Lower lobe of right lung (tissue), 2 donors: ENCODE measurements around the gene INPP5A. TPM values are rescaled to one million over a fixed set of nuclear protein-coding genes. Genes with fewer than 3 reads are reported as not detected.

ENCODE experiments used
- ATAC-seq, 2 donors: fragments of 200-7000 bp; cut with Tn5 transposase; one replicate each; pipeline ENCODE4 v1.9.1; 2020 to 2022; ENCODE audit warnings: mild to moderate bottlenecking in 2 of 2, moderate library complexity in 2 of 2
- DNase-seq: peaks from one replicate; pipeline ENCODE4 v3.0.0-alpha.2; 2020
- H3K27ac ChIP-seq: fragments of 200-600 bp; one replicate; pipeline ENCODE4 v1.8.0; 2022
- H3K27me3 ChIP-seq: fragments of 200-600 bp; one replicate; pipeline ENCODE4 v1.8.0; 2022; ENCODE audit warnings: low read depth
- H3K36me3 ChIP-seq: fragments of 200-600 bp; one replicate; pipeline ENCODE4 v1.8.0; 2022; ENCODE audit warnings: mild to moderate bottlenecking
- H3K4me1 ChIP-seq: fragments of 200-600 bp; one replicate; pipeline ENCODE4 v1.8.0; 2022
- H3K4me3 ChIP-seq: fragments of 200-600 bp; one replicate; pipeline ENCODE4 v1.8.0; 2022; ENCODE audit warnings: mild to moderate bottlenecking
- H3K9me3 ChIP-seq: fragments of 200-600 bp; one replicate; pipeline ENCODE4 v1.8.0; 2022
- intact Hi-C: fragments of 100-400 bp; cut with DNase I; formaldehyde crosslinking; loops from one replicate; pipeline ENCODE4 v1.11.0; 2022
- total RNA-seq: library from RNA; stranded (reverse); fragmentation: NEBNext Ultra II Directional; extraction: Animal tissue kit (Norgen Biotek cat#: 25700); gene quantifications from one replicate; pipeline ENCODE4 v1.2.1, GENCODE V29; 2021
- TF ChIP-seq, protein P1 (sequence below): fragments of 200-600 bp; IDR thresholded peaks from one replicate; pipeline ENCODE4 v1.8.0; 2022; ENCODE audit warnings: antibody characterized with exemption, mild to moderate bottlenecking
- donor health status: DM: no; HTN: yes; CAD: no; lungs with severe emphysema.

The INPP5A gene
- total RNA-seq, 1 donor from 2014 or later, result 34.1 TPM

DNA sequence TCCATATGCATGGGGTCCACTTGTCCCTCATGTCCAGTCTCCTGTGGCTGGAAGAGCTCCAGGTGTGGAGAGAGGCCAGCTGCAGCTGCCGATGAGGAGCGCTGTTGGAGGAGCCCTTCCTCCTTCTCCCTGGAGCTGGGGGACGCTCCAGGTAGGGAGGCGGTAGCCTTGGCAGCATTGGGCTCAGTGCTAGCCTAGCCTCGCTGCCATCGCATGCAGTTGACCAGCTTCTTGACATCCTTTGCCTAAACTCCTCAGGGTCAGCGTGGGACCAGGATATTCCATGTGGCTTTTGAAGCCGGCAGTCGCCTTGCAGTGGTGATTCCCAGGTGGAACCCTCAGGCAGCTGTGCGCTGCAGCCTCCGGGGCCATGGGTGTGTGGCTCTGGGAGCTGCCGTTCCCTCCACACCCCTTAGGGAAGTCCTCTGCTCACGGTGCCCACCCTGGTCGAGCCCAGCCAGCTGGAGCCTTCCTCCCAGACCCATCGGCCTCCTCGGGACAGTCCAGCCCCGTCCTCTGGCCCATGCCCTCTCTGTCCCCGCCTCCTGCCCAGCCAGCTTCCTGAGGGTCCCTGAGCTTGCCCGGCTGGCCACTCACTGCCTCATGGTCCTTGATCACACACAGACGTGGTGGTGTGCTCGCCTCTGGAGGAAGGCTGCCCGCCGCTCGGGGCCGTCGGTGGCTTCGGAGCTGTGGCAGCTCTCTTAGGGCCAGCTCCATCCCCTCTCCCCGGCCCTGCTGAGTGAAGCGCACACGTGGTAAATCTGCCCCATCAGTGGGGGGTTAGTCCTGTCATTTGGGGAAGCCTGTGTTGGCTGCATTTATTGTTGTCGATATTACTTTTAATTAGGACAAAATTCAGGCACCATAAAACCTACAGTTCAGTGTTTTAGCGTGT is 21.2 kb downstream of the INPP5A start:
- Histone ChIP-seq H3K36me3 (no peaks in the 10 kb centered on the region), H3K4me3 (no peak overlapping the region), H3K4me1 (peaks cover 30% of the 10 kb centered on the region), H3K27me3 (no peaks in the 10 kb centered on the region), H3K27ac (no peak overlapping the region), H3K9me3 (no peaks in the 10 kb centered on the region)
- TF ChIP-seq, protein P1, sequence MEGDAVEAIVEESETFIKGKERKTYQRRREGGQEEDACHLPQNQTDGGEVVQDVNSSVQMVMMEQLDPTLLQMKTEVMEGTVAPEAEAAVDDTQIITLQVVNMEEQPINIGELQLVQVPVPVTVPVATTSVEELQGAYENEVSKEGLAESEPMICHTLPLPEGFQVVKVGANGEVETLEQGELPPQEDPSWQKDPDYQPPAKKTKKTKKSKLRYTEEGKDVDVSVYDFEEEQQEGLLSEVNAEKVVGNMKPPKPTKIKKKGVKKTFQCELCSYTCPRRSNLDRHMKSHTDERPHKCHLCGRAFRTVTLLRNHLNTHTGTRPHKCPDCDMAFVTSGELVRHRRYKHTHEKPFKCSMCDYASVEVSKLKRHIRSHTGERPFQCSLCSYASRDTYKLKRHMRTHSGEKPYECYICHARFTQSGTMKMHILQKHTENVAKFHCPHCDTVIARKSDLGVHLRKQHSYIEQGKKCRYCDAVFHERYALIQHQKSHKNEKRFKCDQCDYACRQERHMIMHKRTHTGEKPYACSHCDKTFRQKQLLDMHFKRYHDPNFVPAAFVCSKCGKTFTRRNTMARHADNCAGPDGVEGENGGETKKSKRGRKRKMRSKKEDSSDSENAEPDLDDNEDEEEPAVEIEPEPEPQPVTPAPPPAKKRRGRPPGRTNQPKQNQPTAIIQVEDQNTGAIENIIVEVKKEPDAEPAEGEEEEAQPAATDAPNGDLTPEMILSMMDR, result no peak
- peak in 1 of 2 donors; percentile 5 for ATAC-seq
- DNase-seq, result no peak
- intact Hi-C loops, result no loop called here

DNA sequence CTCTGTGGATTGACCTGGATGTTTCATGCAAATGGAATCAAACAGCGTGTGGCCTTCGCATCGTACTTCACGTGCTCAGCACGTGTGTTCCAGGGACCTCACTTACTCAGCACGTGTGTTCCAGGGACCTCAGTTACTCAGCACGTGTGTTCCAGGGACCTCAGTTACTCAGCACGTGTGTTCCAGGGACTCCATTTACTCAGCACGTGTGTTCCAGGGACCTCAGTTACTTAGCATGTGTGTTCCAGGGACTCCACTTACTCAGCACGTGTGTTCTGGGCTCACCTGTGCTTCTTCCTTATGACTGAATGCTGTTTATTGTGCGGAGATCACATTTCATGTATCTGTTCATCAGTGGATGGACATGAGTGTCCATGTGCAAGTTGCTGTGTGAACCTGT is 22.0 kb downstream of the INPP5A start:
- Histone ChIP-seq H3K9me3 (no peaks in the 10 kb centered on the region), H3K36me3 (no peaks in the 10 kb centered on the region), H3K27ac (no peak overlapping the region), H3K4me3 (no peak overlapping the region), H3K4me1 (peaks cover 30% of the 10 kb centered on the region), H3K27me3 (no peaks in the 10 kb centered on the region)
- intact Hi-C loops, result no loop called here
- TF ChIP-seq, protein P1, result no peak
- ATAC-seq (no peak), DNase-seq (no peak)

DNA sequence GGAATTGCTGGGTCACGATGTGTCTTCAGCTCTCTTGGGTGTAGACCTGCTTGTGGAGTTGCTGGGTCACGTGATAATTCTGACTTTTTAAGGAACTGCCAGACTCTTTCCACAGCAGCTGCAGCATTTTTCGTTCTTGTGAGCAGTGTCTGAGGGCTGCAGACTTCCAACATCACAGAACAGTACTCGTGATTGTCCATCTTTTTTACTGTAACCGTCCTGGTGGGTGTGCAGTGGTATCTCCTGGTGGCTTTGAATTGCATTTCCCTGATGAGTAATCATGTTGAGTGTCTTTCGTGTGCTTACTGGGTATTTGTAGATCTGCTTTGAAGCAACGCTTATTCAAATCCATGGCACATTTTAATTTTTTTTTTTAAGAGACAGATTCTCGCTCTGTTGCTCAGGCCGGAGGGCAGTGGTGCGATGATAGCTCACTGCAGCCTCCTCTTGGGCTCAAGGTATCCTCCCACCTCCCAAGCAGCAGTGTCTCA is 22.7 kb downstream of the INPP5A start:
- no peak for DNase-seq
- intact Hi-C loops, result no loop called here
- H3K4me3 ChIP-seq, result no peak overlapping the region
- TF ChIP-seq, protein P1, result no peak
- H3K27me3 ChIP-seq, result no peaks in the 10 kb centered on the region
- H3K27ac ChIP-seq, result no peak overlapping the region
- ATAC-seq, result peak in 1 of 2 donors; percentile 32
- peaks cover 28% of the 10 kb centered on the region for H3K4me1 ChIP-seq
- no peaks in the 10 kb centered on the region for H3K36me3 ChIP-seq
- no peaks in the 10 kb centered on the region for H3K9me3 ChIP-seq

DNA sequence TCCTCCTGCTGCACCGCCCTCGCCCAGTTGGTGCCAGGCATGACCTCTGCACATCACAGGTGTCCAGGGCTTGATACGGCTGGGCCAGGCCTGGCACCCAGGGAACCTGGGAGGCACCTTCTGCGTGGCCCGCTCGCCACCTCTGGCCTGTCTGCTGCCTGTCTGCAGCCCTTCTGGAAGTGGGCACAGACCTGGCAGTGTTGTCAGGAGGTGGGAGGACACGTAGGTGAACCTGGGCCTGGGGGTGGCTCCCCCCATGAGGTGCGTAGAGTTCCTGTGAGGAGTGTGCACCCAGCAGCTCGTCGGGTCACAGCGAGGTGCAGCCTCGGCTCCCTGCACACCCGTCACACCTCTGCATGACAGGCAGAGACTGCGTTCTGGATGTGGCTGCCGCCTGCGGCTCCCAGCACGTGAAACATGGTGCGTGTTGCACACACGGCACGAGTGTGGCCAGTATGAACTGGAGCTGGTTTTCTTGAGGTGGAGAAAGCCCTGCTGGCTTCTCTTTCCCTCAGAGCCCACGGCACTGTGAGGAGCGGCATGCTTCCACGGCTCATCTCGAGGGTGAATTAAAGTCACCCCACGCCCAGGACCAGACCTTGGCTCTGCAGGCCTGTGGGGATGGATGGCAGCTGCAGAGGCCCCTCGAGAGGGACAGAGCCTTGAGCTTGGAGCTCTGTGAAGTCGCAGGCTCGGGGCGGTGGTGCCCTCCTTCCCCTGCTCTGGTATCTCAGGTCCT is 24.8 kb downstream of the INPP5A start:
- Histone ChIP-seq H3K27me3 (no peaks in the 10 kb centered on the region), H3K4me3 (no peak overlapping the region), H3K4me1 (peaks cover 12% of the 10 kb centered on the region), H3K36me3 (no peaks in the 10 kb centered on the region), H3K9me3 (no peaks in the 10 kb centered on the region), H3K27ac (no peak overlapping the region)
- TF ChIP-seq, protein P1, result no peak
- DNase-seq, result no peak
- intact Hi-C loops, result no loop called here
- ATAC-seq, result no peak

DNA sequence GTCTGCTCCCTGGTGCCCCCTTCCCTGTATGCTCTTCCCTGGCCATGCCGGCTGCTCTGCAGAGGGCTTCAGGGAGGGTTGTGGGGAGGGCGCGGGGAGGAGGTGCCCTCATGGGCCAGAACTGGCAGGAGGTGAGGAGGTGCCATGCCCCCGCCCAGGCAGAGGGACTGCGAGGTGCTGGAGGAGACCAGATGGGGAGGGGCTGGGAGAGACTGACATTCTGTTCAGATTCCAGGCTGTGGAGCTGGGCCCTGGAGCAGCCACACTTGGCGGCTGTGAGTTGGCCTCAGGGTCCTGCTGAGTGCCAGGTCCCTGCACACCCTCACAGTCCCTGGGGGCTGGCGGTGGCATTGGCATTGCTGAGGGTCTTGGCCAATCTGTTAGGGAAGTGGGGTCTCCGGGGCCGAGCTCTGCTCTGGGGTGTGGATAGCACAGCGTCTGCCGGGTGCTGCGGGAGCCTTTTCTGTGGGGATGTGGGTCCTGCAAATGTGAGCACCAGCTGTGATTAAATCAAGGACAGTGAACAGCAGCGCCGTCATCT is 25.4 kb downstream of the INPP5A start:
- ATAC-seq, result peak in 1 of 2 donors; percentile 10
- peaks cover 12% of the 10 kb centered on the region for H3K4me1 ChIP-seq
- no peaks in the 10 kb centered on the region for H3K27me3 ChIP-seq
- no peak overlapping the region for H3K27ac ChIP-seq
- DNase-seq, result no peak
- TF ChIP-seq, protein P1, result no peak
- intact Hi-C loops, result no loop called here
- no peaks in the 10 kb centered on the region for H3K9me3 ChIP-seq
- no peaks in the 10 kb centered on the region for H3K36me3 ChIP-seq
- no peak overlapping the region for H3K4me3 ChIP-seq
